Chondrocyte (in vitro differentiated cells): ENCODE measurements around the gene SLC6A7. TPM values are rescaled to one million over a fixed set of nuclear protein-coding genes. Genes with fewer than 3 reads are reported as not detected.
"Not testable (repeated sequence)": the region's sequence is repeated elsewhere in the genome, so short reads cannot be mapped to it uniquely, and the experiment has no call there.

Source experiments
- DNase-seq: peaks from one replicate; pipeline ENCODE4 v3.0.0; 2021; ENCODE audit warnings: mixed read lengths, low spot score
- H3K27ac Mint-ChIP-seq: one replicate; pipeline ENCODE4 v1.8.0; 2021; ENCODE audit warnings: mild to moderate bottlenecking, moderate library complexity, mixed read lengths; ENCODE audit not compliant: unreplicated experiment
- H3K27me3 Mint-ChIP-seq: 2 replicates; pipeline ENCODE4 v1.8.0; 2021; ENCODE audit warnings: low read depth, mixed read lengths
- H3K36me3 Mint-ChIP-seq: 2 replicates; pipeline ENCODE4 v1.8.0; 2021; ENCODE audit warnings: low read depth, mixed read lengths
- H3K4me1 Mint-ChIP-seq: 2 replicates; pipeline ENCODE4 v1.8.0; 2021; ENCODE audit warnings: low read depth, mild to moderate bottlenecking, mixed read lengths
- H3K4me3 Mint-ChIP-seq: one replicate; pipeline ENCODE4 v1.8.0; 2021; ENCODE audit warnings: mild to moderate bottlenecking, moderate library complexity, mixed read lengths; ENCODE audit not compliant: unreplicated experiment
- H3K9me3 Mint-ChIP-seq: 2 replicates; pipeline ENCODE4 v1.8.0; 2021; ENCODE audit warnings: low read depth, mixed read lengths
- CTCF ChIP-seq: fragments of 200-600 bp; sonication (generic); IDR thresholded peaks from 2 replicates; pipeline ENCODE4 v1.5.0; 2021; ENCODE audit warnings: antibody characterized with exemption, mild to moderate bottlenecking, moderate library complexity
- total RNA-seq: library from RNA; stranded (reverse); gene quantifications from 3 replicates; pipeline ENCODE4 v1.2.1, GENCODE V29; 2021

Gene SLC6A7
- total RNA-seq, 1 donor from 2014 or later, result not detected

DNA sequence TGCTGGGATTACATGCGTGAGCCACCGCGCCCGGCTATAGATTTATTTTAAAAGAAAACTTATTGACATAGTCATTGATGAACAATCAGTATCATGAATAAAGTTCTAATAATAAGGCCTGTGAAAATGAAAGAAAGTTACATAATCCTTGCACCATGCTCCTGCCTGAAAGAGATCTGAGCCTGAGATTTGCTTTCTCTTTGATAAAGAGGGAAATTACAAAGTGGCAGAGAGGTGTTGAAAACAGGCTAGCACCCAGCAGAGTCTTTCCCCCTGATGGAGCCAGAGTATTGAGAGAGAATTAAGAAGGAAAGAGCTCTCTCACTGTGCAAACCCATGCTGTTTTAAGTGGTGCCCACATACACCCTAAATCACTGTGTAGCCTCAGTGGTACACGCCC lies 37.2 kb downstream of the SLC6A7 start:
- no peaks in the 10 kb centered on the region for H3K9me3 Mint-ChIP-seq
- H3K27me3 Mint-ChIP-seq, result no peaks in the 10 kb centered on the region
- H3K36me3 Mint-ChIP-seq, result no peaks in the 10 kb centered on the region
- TF ChIP-seq CTCF, result no peak
- H3K4me3 Mint-ChIP-seq, result no peak overlapping the region
- H3K4me1 Mint-ChIP-seq, result no peaks in the 10 kb centered on the region
- H3K27ac Mint-ChIP-seq, result no peak overlapping the region
- no peak for DNase-seq

DNA sequence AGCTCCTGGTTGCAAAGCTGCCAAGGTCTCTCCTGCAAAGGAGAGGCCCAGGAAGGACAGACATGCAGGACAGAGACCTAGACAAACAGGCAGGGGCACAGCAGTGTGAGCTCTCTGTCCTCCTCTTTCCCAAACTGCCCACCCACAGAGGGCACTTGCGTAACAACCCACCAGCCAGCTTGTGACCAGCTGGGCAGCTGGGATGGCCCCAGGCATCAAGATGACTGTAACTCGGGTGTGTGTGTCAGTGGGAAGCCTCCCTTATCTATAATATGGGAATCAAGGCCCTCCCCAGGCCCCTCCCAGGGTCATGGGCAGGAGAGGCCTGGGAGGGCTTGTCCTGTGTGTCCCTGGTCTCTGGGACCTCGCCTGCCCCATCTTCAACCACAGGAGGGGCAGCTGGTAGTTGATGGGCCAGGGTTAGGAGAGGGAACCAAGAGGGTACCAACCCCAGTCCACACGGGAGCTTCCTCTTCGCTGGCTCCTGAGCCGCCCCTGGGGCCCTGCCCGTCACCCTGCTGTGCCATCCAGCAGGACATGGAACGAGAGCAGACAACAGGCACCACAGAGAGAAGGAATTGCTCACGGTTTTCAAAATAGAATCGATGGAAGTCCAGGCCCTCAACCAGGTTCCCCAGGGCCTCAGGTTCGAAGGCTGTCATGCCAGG lies 37.9 kb downstream of the SLC6A7 start:
- Mint-ChIP-seq H3K27me3 (no peaks in the 10 kb centered on the region), H3K4me3 (no peak overlapping the region), H3K4me1 (no peaks in the 10 kb centered on the region), H3K36me3 (no peaks in the 10 kb centered on the region), H3K27ac (no peak overlapping the region), H3K9me3 (no peaks in the 10 kb centered on the region)
- no peak for TF ChIP-seq CTCF
- DNase-seq, result no peak

DNA sequence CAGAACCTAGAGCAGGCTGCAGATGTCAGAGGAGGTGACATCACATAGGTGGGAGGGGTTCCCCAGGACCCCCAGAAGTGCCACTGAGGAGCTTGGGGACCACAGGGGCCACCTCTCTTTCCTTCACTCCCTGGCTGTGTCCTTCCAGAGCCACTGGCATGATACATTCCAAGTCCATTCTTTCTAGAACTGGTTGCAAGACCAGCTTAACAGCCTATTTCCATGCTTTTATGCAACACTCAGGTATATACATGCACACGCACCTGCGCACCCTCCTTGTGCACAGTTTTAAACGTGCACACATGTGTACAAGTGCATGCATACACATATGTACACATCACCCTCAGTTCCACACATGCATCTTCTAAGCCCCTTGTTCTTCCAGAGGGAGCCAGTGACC lies 39.7 kb downstream of the SLC6A7 start:
- H3K4me3 Mint-ChIP-seq, result no peak overlapping the region
- H3K9me3 Mint-ChIP-seq, result no peaks in the 10 kb centered on the region
- TF ChIP-seq CTCF, result no peak
- H3K27me3 Mint-ChIP-seq, result no peaks in the 10 kb centered on the region
- no peak overlapping the region for H3K27ac Mint-ChIP-seq
- H3K36me3 Mint-ChIP-seq, result no peaks in the 10 kb centered on the region
- DNase-seq, result no peak
- no peaks in the 10 kb centered on the region for H3K4me1 Mint-ChIP-seq

GRCh38 chr5:150230842-150231241 lies 41.0 kb downstream of the SLC6A7 start:
- H3K4me3 Mint-ChIP-seq, result no peak overlapping the region
- H3K4me1 Mint-ChIP-seq, result no peaks in the 10 kb centered on the region
- H3K36me3 Mint-ChIP-seq, result no peaks in the 10 kb centered on the region
- no peak for DNase-seq
- TF ChIP-seq CTCF, result no peak
- no peak overlapping the region for H3K27ac Mint-ChIP-seq
- no peaks in the 10 kb centered on the region for H3K9me3 Mint-ChIP-seq
- H3K27me3 Mint-ChIP-seq, result no peaks in the 10 kb centered on the region

DNA sequence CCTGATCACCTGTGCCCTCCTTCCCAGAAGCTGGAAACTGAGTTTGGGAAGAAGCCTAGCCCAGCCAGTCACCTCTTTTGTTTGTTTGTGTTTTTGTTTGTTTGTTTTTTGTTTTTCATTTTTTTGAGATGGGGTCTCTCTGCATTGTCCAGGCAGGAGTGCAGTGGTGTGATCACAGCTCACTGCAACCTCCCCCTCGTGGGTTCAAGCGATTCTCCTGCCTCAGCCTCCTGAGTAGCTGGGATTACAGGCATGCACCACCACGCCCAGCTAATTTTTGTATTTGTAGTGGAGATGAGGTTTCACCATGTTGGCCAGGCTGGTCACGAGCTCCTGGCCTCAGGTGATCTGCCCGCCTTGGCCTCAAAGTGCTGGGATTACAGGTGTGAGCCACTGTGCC lies 43.8 kb downstream of the SLC6A7 start:
- H3K4me3 Mint-ChIP-seq, H3K27ac Mint-ChIP-seq, H3K36me3 Mint-ChIP-seq: not testable (repeated sequence)

More for the DNA sequence above, 43.8 kb downstream of the SLC6A7 start:
- not testable (repeated sequence) for H3K9me3 Mint-ChIP-seq, H3K4me1 Mint-ChIP-seq, H3K27me3 Mint-ChIP-seq, DNase-seq
